Heart left ventricle (tissue), 13 donors: ENCODE data around the gene OXCT1.

Experiments
- POLR2A ChIP-seq, 2 donors: fragments of 450-650 bp; IDR thresholded peaks; one replicate each; pipeline ENCODE4 v1.6.1; 2017; ENCODE audit warnings: antibody characterized with exemption in 2 of 2, mild to moderate bottlenecking in 2 of 2, moderate library complexity in 2 of 2
- TF ChIP-seq, protein P1 (sequence below), 12 donors: fragments of 200-600 bp; sonication (generic) in 4 of 12; IDR thresholded peaks; one replicate each; pipeline versions ENCODE4 v1.5.0 to v1.8.0; 2018 to 2022; ENCODE audit warnings: antibody characterized with exemption in 12 of 12, mild to moderate bottlenecking in 5 of 12
- donor health status: ischemic (EF 13 %, LVEDD 7.1; RV severe dilation, severe dysfunction).
- donor health status: DM: no; HTN: yes; CAD: no.
- donor health status: DM: no; HTN: no; CAD: no.
- donor health status: ischemic (EF 25% LVEDD 6.9; RV normal size, moderate dysfunction).
- donor health status: ischemic (EF 25% LVEDD 5.7; RV mildly dilated, moderate dysfunction).
- donor health status: ischemic (EF 35%, LVEDD 5.7; RV mildly dilated, moderate dysfunction).
- donor health status: nonischemic (EF 11% LVEDD 7.7; RV severe dilation, severe dysfunction).
- donor health status: DM: yes; HTN: yes; CAD: no.
- donor health status: PGD.
- donor health status: ischemic (EF 29% LVEDD 5.4; RV normal size, mild dysfunction).
- donor health status: nonischemic (EF 23%, LVEDD 6.1; RV moderate dilation, normal function).

DNA sequence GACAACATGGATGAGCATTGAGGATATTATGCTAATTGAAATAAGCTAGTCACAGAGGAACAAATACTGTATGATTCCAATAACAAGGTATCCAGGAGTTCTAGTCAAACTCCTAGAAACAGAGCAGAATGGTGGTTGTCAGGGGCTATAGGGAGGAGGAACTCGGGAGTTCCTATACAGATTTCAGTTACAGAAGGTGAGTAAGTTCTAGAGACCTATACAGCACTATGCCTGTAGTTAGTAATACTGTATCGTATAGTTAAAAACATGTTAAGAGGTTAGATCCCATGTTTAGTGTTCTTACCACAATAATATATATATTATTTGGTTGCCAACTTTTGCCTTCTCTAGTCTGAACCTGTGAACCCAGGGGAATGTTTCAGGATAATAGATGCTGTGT is 7.9 kb upstream of the OXCT1 start:
- TF ChIP-seq, protein P1, sequence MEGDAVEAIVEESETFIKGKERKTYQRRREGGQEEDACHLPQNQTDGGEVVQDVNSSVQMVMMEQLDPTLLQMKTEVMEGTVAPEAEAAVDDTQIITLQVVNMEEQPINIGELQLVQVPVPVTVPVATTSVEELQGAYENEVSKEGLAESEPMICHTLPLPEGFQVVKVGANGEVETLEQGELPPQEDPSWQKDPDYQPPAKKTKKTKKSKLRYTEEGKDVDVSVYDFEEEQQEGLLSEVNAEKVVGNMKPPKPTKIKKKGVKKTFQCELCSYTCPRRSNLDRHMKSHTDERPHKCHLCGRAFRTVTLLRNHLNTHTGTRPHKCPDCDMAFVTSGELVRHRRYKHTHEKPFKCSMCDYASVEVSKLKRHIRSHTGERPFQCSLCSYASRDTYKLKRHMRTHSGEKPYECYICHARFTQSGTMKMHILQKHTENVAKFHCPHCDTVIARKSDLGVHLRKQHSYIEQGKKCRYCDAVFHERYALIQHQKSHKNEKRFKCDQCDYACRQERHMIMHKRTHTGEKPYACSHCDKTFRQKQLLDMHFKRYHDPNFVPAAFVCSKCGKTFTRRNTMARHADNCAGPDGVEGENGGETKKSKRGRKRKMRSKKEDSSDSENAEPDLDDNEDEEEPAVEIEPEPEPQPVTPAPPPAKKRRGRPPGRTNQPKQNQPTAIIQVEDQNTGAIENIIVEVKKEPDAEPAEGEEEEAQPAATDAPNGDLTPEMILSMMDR (IDR thresholded peaks at IDR 0.05) = no peak
- TF ChIP-seq POLR2A (IDR thresholded peaks at IDR 0.05) = no peak
